GM12878 (cell line): ENCODE data around the gene SPSB2.

ENCODE experiments used
- ATF7 ChIP-seq: fragments of 450-650 bp; IDR thresholded peaks from 2 replicates; pipeline ENCODE4 v1.6.1; 2016; ENCODE audit warnings: low read depth, mild to moderate bottlenecking
- CHD4 ChIP-seq: fragments of 200-600 bp; sonication (generic); IDR thresholded peaks from 2 replicates; pipeline ENCODE4 v1.6.1; 2016; ENCODE audit warnings: mild to moderate bottlenecking
- CREB1 ChIP-seq: IDR thresholded peaks from 2 replicates; pipeline ENCODE4 v1.6.1; 2012; ENCODE audit warnings: low read depth, mild to moderate bottlenecking, inconsistent platforms
- EGR1 ChIP-seq, 2 experiments: IDR thresholded peaks; 1 replicate in 1 of 2; 2 replicates in 1 of 2; pipeline ENCODE4 v1.6.1; 2011 to 2012; ENCODE audit warnings: low read depth in 2 of 2, low read length in 2 of 2, borderline replicate concordance in 1 of 2, mild to moderate bottlenecking in 1 of 2, moderate library complexity in 1 of 2
- ETV6 ChIP-seq, 2 experiments: fragments of 450-650 bp in 1 of 2; IDR thresholded peaks in 1 of 2; conservative IDR thresholded peaks in 1 of 2; 2 replicates each; pipeline ENCODE4 v1.6.1; 2014; ENCODE audit warnings: antibody characterized with exemption in 1 of 2, borderline replicate concordance in 1 of 2, low read depth in 1 of 2, mild to moderate bottlenecking in 1 of 2, moderate library complexity in 1 of 2
- KAT2A ChIP-seq: conservative IDR thresholded peaks from 2 replicates; pipeline ENCODE4 v1.6.1; 2011; ENCODE audit warnings: low read depth, low read length; ENCODE audit not compliant: control insufficient read depth
- KDM1A ChIP-seq: fragments of 200-600 bp; sonication (generic); IDR thresholded peaks from 2 replicates; pipeline ENCODE4 v1.6.1; 2016; ENCODE audit warnings: borderline replicate concordance
- SREBF1 ChIP-seq: IDR thresholded peaks from 2 replicates; pipeline ENCODE4 v1.6.1; 2012; ENCODE audit warnings: mild to moderate bottlenecking, low read length
- SRF ChIP-seq, 2 experiments: IDR thresholded peaks; 2 replicates each; pipeline ENCODE4 v1.6.1; 2011; ENCODE audit warnings: low read depth in 2 of 2, low read length in 2 of 2, mild to moderate bottlenecking in 1 of 2, moderate library complexity in 1 of 2
- TCF12 ChIP-seq: IDR thresholded peaks from 2 replicates; pipeline ENCODE4 v1.6.1; 2011; ENCODE audit warnings: low read depth, mild to moderate bottlenecking, low read length
- TF ChIP-seq, protein P1 (sequence below), 3 experiments: IDR thresholded peaks in 2 of 3; conservative IDR thresholded peaks in 1 of 3; 2 replicates each; pipeline ENCODE4 v1.5.1; 2011; ENCODE audit warnings: low read depth in 3 of 3, low read length in 3 of 3, mild to moderate bottlenecking in 3 of 3, control low read depth in 2 of 3, moderate library complexity in 2 of 3, inconsistent platforms in 1 of 3, mixed read lengths in 1 of 3; ENCODE audit not compliant: control insufficient read depth in 2 of 3, insufficient read depth in 1 of 3; ENCODE audit errors: extremely low read depth in 1 of 3
- TF ChIP-seq, protein P2 (sequence below): fragments of 450-650 bp; IDR thresholded peaks from 2 replicates; pipeline ENCODE4 v1.6.1; 2017; ENCODE audit warnings: antibody characterized with exemption, mild to moderate bottlenecking, moderate library complexity
- TF ChIP-seq, protein P3 (sequence below): fragments of 450-650 bp; conservative IDR thresholded peaks from 2 replicates; pipeline ENCODE4 v1.6.1; 2017; ENCODE audit warnings: mild to moderate bottlenecking, moderate library complexity
- TF ChIP-seq, protein P4 (sequence below): IDR thresholded peaks from 2 replicates; pipeline ENCODE4 v1.6.1; 2011; ENCODE audit warnings: borderline replicate concordance, low read depth, mild to moderate bottlenecking, moderate library complexity, mixed read lengths, low read length; ENCODE audit not compliant: insufficient read depth; ENCODE audit errors: extremely low read length

DNA sequence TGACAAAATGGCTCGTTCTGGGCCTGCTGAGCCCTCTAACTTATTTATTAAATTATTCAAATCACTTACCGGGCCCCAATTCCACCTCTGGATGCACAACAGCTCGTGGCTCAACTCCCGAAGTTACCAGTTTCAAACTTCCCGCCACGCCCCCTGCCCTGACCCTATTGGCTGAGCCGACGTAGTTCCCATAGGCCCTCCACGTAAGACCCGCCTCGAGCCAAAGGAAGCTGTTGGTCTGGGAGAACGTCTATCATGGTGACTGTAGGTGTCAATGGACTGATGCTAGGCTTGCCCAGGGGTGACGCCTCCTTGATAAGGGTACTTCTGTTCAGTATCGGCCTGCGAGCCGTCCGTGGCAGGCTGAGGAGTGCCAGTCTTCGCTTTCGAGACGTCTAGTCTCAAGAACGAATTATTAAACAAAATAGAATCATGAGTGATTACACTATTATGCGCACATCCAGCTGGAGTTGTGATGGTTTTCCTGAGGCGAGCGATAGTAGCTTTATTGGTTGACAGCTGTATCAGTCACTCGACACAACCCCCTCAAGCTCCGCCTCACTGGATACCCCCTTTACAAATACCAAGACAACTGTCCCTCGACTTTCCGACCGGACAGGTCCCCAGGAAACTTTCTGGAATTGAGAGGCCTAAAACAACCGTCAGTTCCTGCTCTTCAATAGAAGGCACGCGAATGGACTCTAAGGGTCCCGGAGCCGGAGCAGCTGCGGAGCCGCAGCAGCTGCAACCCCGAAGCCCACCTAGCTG is 21.8 kb downstream of the SPSB2 start, which contains the start of gene CDCA3:
- TF ChIP-seq, protein P1, sequence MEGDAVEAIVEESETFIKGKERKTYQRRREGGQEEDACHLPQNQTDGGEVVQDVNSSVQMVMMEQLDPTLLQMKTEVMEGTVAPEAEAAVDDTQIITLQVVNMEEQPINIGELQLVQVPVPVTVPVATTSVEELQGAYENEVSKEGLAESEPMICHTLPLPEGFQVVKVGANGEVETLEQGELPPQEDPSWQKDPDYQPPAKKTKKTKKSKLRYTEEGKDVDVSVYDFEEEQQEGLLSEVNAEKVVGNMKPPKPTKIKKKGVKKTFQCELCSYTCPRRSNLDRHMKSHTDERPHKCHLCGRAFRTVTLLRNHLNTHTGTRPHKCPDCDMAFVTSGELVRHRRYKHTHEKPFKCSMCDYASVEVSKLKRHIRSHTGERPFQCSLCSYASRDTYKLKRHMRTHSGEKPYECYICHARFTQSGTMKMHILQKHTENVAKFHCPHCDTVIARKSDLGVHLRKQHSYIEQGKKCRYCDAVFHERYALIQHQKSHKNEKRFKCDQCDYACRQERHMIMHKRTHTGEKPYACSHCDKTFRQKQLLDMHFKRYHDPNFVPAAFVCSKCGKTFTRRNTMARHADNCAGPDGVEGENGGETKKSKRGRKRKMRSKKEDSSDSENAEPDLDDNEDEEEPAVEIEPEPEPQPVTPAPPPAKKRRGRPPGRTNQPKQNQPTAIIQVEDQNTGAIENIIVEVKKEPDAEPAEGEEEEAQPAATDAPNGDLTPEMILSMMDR (IDR thresholded peaks at IDR 0.05 in 2 of 3, conservative IDR thresholded peaks at IDR 0.05 in 1 of 3; ENCODE audit: control insufficient read depth in 2 of 3, extremely low read depth in 1 of 3, insufficient read depth in 1 of 3, low read depth in 3 of 3, low read length in 3 of 3): no peak
- TF ChIP-seq SREBF1 (no peak), ATF7 (no peak; the same call in 1 of the 2 replicates), KAT2A (no peak), ETV6 (conservative IDR thresholded peaks at IDR 0.05 in 1 of 2, IDR thresholded peaks at IDR 0.05 in 1 of 2; ENCODE audit: borderline replicate concordance in 1 of 2, low read depth in 1 of 2) (no peak), SRF (IDR thresholded peaks at IDR 0.05; ENCODE audit: low read depth in 2 of 2, low read length in 2 of 2) (no peak), CREB1 (peak; percentile 92), TCF12 (peak; percentile 67; the same call in 1 of the 2 replicates), EGR1 (IDR thresholded peaks at IDR 0.05; ENCODE audit: borderline replicate concordance in 1 of 2, low read depth in 2 of 2, low read length in 2 of 2) (no peak), KDM1A (no peak), CHD4 (no peak)
- TF ChIP-seq, protein P2, sequence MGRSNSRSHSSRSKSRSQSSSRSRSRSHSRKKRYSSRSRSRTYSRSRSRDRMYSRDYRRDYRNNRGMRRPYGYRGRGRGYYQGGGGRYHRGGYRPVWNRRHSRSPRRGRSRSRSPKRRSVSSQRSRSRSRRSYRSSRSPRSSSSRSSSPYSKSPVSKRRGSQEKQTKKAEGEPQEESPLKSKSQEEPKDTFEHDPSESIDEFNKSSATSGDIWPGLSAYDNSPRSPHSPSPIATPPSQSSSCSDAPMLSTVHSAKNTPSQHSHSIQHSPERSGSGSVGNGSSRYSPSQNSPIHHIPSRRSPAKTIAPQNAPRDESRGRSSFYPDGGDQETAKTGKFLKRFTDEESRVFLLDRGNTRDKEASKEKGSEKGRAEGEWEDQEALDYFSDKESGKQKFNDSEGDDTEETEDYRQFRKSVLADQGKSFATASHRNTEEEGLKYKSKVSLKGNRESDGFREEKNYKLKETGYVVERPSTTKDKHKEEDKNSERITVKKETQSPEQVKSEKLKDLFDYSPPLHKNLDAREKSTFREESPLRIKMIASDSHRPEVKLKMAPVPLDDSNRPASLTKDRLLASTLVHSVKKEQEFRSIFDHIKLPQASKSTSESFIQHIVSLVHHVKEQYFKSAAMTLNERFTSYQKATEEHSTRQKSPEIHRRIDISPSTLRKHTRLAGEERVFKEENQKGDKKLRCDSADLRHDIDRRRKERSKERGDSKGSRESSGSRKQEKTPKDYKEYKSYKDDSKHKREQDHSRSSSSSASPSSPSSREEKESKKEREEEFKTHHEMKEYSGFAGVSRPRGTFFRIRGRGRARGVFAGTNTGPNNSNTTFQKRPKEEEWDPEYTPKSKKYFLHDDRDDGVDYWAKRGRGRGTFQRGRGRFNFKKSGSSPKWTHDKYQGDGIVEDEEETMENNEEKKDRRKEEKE: no peak
- TF ChIP-seq, protein P3, sequence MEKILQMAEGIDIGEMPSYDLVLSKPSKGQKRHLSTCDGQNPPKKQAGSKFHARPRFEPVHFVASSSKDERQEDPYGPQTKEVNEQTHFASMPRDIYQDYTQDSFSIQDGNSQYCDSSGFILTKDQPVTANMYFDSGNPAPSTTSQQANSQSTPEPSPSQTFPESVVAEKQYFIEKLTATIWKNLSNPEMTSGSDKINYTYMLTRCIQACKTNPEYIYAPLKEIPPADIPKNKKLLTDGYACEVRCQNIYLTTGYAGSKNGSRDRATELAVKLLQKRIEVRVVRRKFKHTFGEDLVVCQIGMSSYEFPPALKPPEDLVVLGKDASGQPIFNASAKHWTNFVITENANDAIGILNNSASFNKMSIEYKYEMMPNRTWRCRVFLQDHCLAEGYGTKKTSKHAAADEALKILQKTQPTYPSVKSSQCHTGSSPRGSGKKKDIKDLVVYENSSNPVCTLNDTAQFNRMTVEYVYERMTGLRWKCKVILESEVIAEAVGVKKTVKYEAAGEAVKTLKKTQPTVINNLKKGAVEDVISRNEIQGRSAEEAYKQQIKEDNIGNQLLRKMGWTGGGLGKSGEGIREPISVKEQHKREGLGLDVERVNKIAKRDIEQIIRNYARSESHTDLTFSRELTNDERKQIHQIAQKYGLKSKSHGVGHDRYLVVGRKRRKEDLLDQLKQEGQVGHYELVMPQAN: peak; percentile 99
- TF ChIP-seq, protein P4, sequence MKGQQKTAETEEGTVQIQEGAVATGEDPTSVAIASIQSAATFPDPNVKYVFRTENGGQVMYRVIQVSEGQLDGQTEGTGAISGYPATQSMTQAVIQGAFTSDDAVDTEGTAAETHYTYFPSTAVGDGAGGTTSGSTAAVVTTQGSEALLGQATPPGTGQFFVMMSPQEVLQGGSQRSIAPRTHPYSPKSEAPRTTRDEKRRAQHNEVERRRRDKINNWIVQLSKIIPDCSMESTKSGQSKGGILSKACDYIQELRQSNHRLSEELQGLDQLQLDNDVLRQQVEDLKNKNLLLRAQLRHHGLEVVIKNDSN: no peak
